ENCODE data around the gene RNF17.
A peak's percentile ranks its signal among the peaks of the same experiment; 100 is the strongest.

GRCh38 chr13:24747248-24748060, 16.5 kb upstream of the RNF17 start:
- TF ChIP-seq EZH2 (IDR thresholded peaks at IDR 0.05; ENCODE audit: insufficient read depth, low read length): peak; percentile 25
- TF ChIP-seq CTCF (IDR thresholded peaks at IDR 0.05; ENCODE audit: insufficient read depth, low read depth, low read length): no peak

Data from astrocyte (in vitro differentiated cells and primary cell).